Measurements from ENCODE around the gene MAD1L1. TPM values are rescaled to one million over a fixed set of nuclear protein-coding genes. Genes with fewer than 3 reads are reported as not detected.

Gene MAD1L1
- polyA plus RNA-seq, 4 donors = 12.3 to 21.7 (median 18.1) TPM

- H3K36me3 ChIP-seq (ENCODE audit: control insufficient read depth in 3 of 3, insufficient read depth in 2 of 3, low read depth in 1 of 3, low read length in 3 of 3) = peaks cover 0 to 35% (median 0%) of the 10 kb centered on the region in 3 donors
- no peak for FAIRE-seq
- 93 to 97% (median 96%) methylated on average over 8 of the region's 8 CpGs for WGBS, 3 donors
- no peaks in the 10 kb centered on the region for H3K9me3 ChIP-seq (ENCODE audit: control insufficient read depth in 2 of 2, insufficient read depth in 1 of 2, low read depth in 1 of 2, low read length in 1 of 2)
- no peaks in the 10 kb centered on the region for H3K27me3 ChIP-seq (ENCODE audit: control insufficient read depth in 3 of 3, insufficient read depth in 3 of 3, low read length in 3 of 3)
- H3K27ac ChIP-seq (ENCODE audit: low read depth in 1 of 3, low read length in 2 of 3) = no peak overlapping the region
- DNase-seq = no peak
- no peaks in the 10 kb centered on the region for H3K4me1 ChIP-seq (ENCODE audit: control insufficient read depth in 3 of 3, insufficient read depth in 2 of 3, low read depth in 1 of 3, low read length in 2 of 3)
- H3K4me3 ChIP-seq (ENCODE audit: low read depth in 1 of 3, low read length in 3 of 3) = no peak overlapping the region
Observed at GRCh38 chr7:1936006-1936310, 296.8 kb downstream of the MAD1L1 start.

- peaks cover 0 to 35% (median 0%) of the 10 kb centered on the region in 3 donors for H3K36me3 ChIP-seq (ENCODE audit: control insufficient read depth in 3 of 3, insufficient read depth in 2 of 3, low read depth in 1 of 3, low read length in 3 of 3)
- H3K27ac ChIP-seq (ENCODE audit: low read depth in 1 of 3, low read length in 2 of 3) = no peak overlapping the region
- 97 to 99% (median 97%) methylated on average over 18 to 21 of the region's 21 CpGs for WGBS, 3 donors
- no peak for DNase-seq
- no peaks in the 10 kb centered on the region for H3K4me1 ChIP-seq (ENCODE audit: control insufficient read depth in 3 of 3, insufficient read depth in 2 of 3, low read depth in 1 of 3, low read length in 2 of 3)
- FAIRE-seq = no peak
- H3K9me3 ChIP-seq (ENCODE audit: control insufficient read depth in 2 of 2, insufficient read depth in 1 of 2, low read depth in 1 of 2, low read length in 1 of 2) = no peaks in the 10 kb centered on the region
- H3K27me3 ChIP-seq (ENCODE audit: control insufficient read depth in 3 of 3, insufficient read depth in 3 of 3, low read length in 3 of 3) = no peaks in the 10 kb centered on the region
- no peak overlapping the region for H3K4me3 ChIP-seq (ENCODE audit: low read depth in 1 of 3, low read length in 3 of 3)
Observed at GRCh38 chr7:1935176-1936005, 297.4 kb downstream of the MAD1L1 start.

- 95 to 97% (median 96%) methylated on average over 19 to 22 of the region's 22 CpGs for whole genome bisulfite sequencing, 3 donors
- Histone ChIP-seq H3K4me3 (ENCODE audit: low read depth in 1 of 3, low read length in 3 of 3) (no peak overlapping the region), H3K4me1 (ENCODE audit: control insufficient read depth in 3 of 3, insufficient read depth in 2 of 3, low read depth in 1 of 3, low read length in 2 of 3) (no peaks in the 10 kb centered on the region), H3K27ac (ENCODE audit: low read depth in 1 of 3, low read length in 2 of 3) (no peak overlapping the region), H3K9me3 (ENCODE audit: control insufficient read depth in 2 of 2, insufficient read depth in 1 of 2, low read depth in 1 of 2, low read length in 1 of 2) (no peaks in the 10 kb centered on the region), H3K36me3 (ENCODE audit: control insufficient read depth in 3 of 3, insufficient read depth in 2 of 3, low read depth in 1 of 3, low read length in 3 of 3) (peaks cover 0 to 35% (median 0%) of the 10 kb centered on the region in 3 donors), H3K27me3 (ENCODE audit: control insufficient read depth in 3 of 3, insufficient read depth in 3 of 3, low read length in 3 of 3) (no peaks in the 10 kb centered on the region)
- FAIRE-seq (no peak), DNase-seq (no peak)
Observed at GRCh38 chr7:1934756-1935155, 298.0 kb downstream of the MAD1L1 start.

- no peak for DNase-seq
- H3K27me3 ChIP-seq (ENCODE audit: control insufficient read depth in 3 of 3, insufficient read depth in 3 of 3, low read length in 3 of 3) = no peaks in the 10 kb centered on the region
- no peak for FAIRE-seq
- 93 to 94% (median 93%) methylated on average over 20 of the region's 20 CpGs for WGBS, 3 donors
- no peak overlapping the region for H3K4me3 ChIP-seq (ENCODE audit: low read depth in 1 of 3, low read length in 3 of 3)
- peaks cover 0 to 35% (median 0%) of the 10 kb centered on the region in 3 donors for H3K36me3 ChIP-seq (ENCODE audit: control insufficient read depth in 3 of 3, insufficient read depth in 2 of 3, low read depth in 1 of 3, low read length in 3 of 3)
- no peaks in the 10 kb centered on the region for H3K9me3 ChIP-seq (ENCODE audit: control insufficient read depth in 2 of 2, insufficient read depth in 1 of 2, low read depth in 1 of 2, low read length in 1 of 2)
- H3K4me1 ChIP-seq (ENCODE audit: control insufficient read depth in 3 of 3, insufficient read depth in 2 of 3, low read depth in 1 of 3, low read length in 2 of 3) = no peaks in the 10 kb centered on the region
- H3K27ac ChIP-seq (ENCODE audit: low read depth in 1 of 3, low read length in 2 of 3) = no peak overlapping the region
Observed at GRCh38 chr7:1934017-1934416, 298.7 kb downstream of the MAD1L1 start.

- H3K9me3 ChIP-seq (ENCODE audit: control insufficient read depth in 2 of 2, insufficient read depth in 1 of 2, low read depth in 1 of 2, low read length in 1 of 2) = no peaks in the 10 kb centered on the region
- H3K27me3 ChIP-seq (ENCODE audit: control insufficient read depth in 3 of 3, insufficient read depth in 3 of 3, low read length in 3 of 3) = no peaks in the 10 kb centered on the region
- no peak for FAIRE-seq
- 88 to 94% (median 91%) methylated on average over 27 of the region's 27 CpGs for WGBS, 3 donors
- no peak overlapping the region for H3K4me3 ChIP-seq (ENCODE audit: low read depth in 1 of 3, low read length in 3 of 3)
- H3K4me1 ChIP-seq (ENCODE audit: control insufficient read depth in 3 of 3, insufficient read depth in 2 of 3, low read depth in 1 of 3, low read length in 2 of 3) = no peaks in the 10 kb centered on the region
- no peak for DNase-seq
- peaks cover 0 to 38% (median 0%) of the 10 kb centered on the region in 3 donors for H3K36me3 ChIP-seq (ENCODE audit: control insufficient read depth in 3 of 3, insufficient read depth in 2 of 3, low read depth in 1 of 3, low read length in 3 of 3)
- no peak overlapping the region for H3K27ac ChIP-seq (ENCODE audit: low read depth in 1 of 3, low read length in 2 of 3)
Observed at GRCh38 chr7:1933066-1933750, 299.5 kb downstream of the MAD1L1 start.

- Histone ChIP-seq H3K27me3 (ENCODE audit: control insufficient read depth in 3 of 3, insufficient read depth in 3 of 3, low read length in 3 of 3) (no peaks in the 10 kb centered on the region), H3K27ac (ENCODE audit: low read depth in 1 of 3, low read length in 2 of 3) (no peak overlapping the region), H3K4me1 (ENCODE audit: control insufficient read depth in 3 of 3, insufficient read depth in 2 of 3, low read depth in 1 of 3, low read length in 2 of 3) (no peaks in the 10 kb centered on the region), H3K36me3 (ENCODE audit: control insufficient read depth in 3 of 3, insufficient read depth in 2 of 3, low read depth in 1 of 3, low read length in 3 of 3) (peaks cover 0 to 36% (median 0%) of the 10 kb centered on the region in 3 donors), H3K4me3 (ENCODE audit: low read depth in 1 of 3, low read length in 3 of 3) (no peak overlapping the region), H3K9me3 (ENCODE audit: control insufficient read depth in 2 of 2, insufficient read depth in 1 of 2, low read depth in 1 of 2, low read length in 1 of 2) (no peaks in the 10 kb centered on the region)
- WGBS, 3 donors = 89 to 94% (median 94%) methylated on average over 9 of the region's 9 CpGs
- FAIRE-seq = no peak
- DNase-seq = no peak
Observed at GRCh38 chr7:1931951-1932270, 300.8 kb downstream of the MAD1L1 start.

GRCh38 chr7:1931256-1931950 is 301.3 kb downstream of the MAD1L1 start:
- Histone ChIP-seq H3K9me3 (ENCODE audit: control insufficient read depth in 2 of 2, insufficient read depth in 1 of 2, low read depth in 1 of 2, low read length in 1 of 2) (no peaks in the 10 kb centered on the region), H3K27me3 (ENCODE audit: control insufficient read depth in 3 of 3, insufficient read depth in 3 of 3, low read length in 3 of 3) (no peaks in the 10 kb centered on the region), H3K4me1 (ENCODE audit: control insufficient read depth in 3 of 3, insufficient read depth in 2 of 3, low read depth in 1 of 3, low read length in 2 of 3) (no peaks in the 10 kb centered on the region), H3K4me3 (ENCODE audit: low read depth in 1 of 3, low read length in 3 of 3) (no peak overlapping the region), H3K27ac (ENCODE audit: low read depth in 1 of 3, low read length in 2 of 3) (no peak overlapping the region), H3K36me3 (ENCODE audit: control insufficient read depth in 3 of 3, insufficient read depth in 2 of 3, low read depth in 1 of 3, low read length in 3 of 3) (peaks cover 0 to 31% (median 0%) of the 10 kb centered on the region in 3 donors)
- 84 to 93% (median 90%) methylated on average over 22 of the region's 22 CpGs for WGBS, 3 donors
- DNase-seq = no peak
- no peak for FAIRE-seq

- FAIRE-seq (no peak), DNase-seq (no peak)
- WGBS, 3 donors = 90 to 94% (median 92%) methylated on average over 30 to 34 of the region's 36 CpGs
- no peaks in the 10 kb centered on the region for H3K4me1 ChIP-seq (ENCODE audit: control insufficient read depth in 3 of 3, insufficient read depth in 2 of 3, low read depth in 1 of 3, low read length in 2 of 3)
- H3K9me3 ChIP-seq (ENCODE audit: control insufficient read depth in 2 of 2, insufficient read depth in 1 of 2, low read depth in 1 of 2, low read length in 1 of 2) = no peaks in the 10 kb centered on the region
- H3K36me3 ChIP-seq (ENCODE audit: control insufficient read depth in 3 of 3, insufficient read depth in 2 of 3, low read depth in 1 of 3, low read length in 3 of 3) = peaks cover 0 to 22% (median 0%) of the 10 kb centered on the region in 3 donors
- no peaks in the 10 kb centered on the region for H3K27me3 ChIP-seq (ENCODE audit: control insufficient read depth in 3 of 3, insufficient read depth in 3 of 3, low read length in 3 of 3)
- no peak overlapping the region for H3K4me3 ChIP-seq (ENCODE audit: low read depth in 1 of 3, low read length in 3 of 3)
- H3K27ac ChIP-seq (ENCODE audit: low read depth in 1 of 3, low read length in 2 of 3) = no peak overlapping the region
Observed at GRCh38 chr7:1930381-1931065, 302.2 kb downstream of the MAD1L1 start.
